Measurements from ENCODE around the gene ADAMTSL1. TPM values are rescaled to one million over a fixed set of nuclear protein-coding genes. Genes with fewer than 3 reads are reported as not detected.

Gene ADAMTSL1
- polyA plus RNA-seq, 1 donor from 2014 or later, result 1.1 TPM

DNA sequence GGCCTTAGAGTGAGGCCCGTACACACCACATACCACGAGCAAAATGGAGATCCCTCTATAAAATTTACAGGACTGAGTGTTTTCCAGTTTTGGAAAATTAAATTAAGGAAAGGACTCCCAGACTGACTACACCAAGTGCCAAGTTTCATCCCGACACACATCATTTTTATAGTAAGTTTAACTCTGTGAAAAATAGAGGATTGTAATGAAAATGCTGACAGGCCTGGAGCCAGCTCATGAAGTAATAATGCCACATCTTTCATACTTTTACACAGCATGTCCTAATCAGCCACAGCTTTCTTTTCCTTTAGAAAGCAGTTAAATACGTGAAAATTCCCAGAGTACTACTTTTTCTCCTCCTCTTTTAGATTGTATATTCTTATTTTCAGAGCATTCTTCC, 389.8 kb downstream of the ADAMTSL1 start:
- H3K36me3 ChIP-seq (ENCODE audit: insufficient read depth, low read length), result no peaks in the 10 kb centered on the region
- H3F3A ChIP-seq (ENCODE audit: insufficient read depth, low read length, poor library complexity, severe bottlenecking), result no peaks in the 10 kb centered on the region
- no peaks in the 10 kb centered on the region for H3K79me2 ChIP-seq (replicated peaks; ENCODE audit: insufficient read depth, low read length)
- H2AFZ ChIP-seq (ENCODE audit: low read depth, low read length), result no peak overlapping the region
- no peak overlapping the region for H3K4me3 ChIP-seq (ENCODE audit: low read length)
- no peaks in the 10 kb centered on the region for H3K9me2 ChIP-seq (ENCODE audit: insufficient read depth, low read length)
- H4K20me1 ChIP-seq (ENCODE audit: insufficient read depth), result no peaks in the 10 kb centered on the region
- H3K4me2 ChIP-seq (ENCODE audit: low read length), result no peak overlapping the region
- H3K9ac ChIP-seq (ENCODE audit: low read length), result no peak overlapping the region
- no peaks in the 10 kb centered on the region for H3K9me3 ChIP-seq (ENCODE audit: low read length)
- no peaks in the 10 kb centered on the region for H3K27me3 ChIP-seq (ENCODE audit: insufficient read depth, low read depth, low read length)
- TF ChIP-seq EZH2 (IDR thresholded peaks at IDR 0.05; ENCODE audit: borderline replicate concordance, insufficient read depth, low read length, poor library complexity, severe bottlenecking) (no peak), EP300 (conservative IDR thresholded peaks at IDR 0.05; ENCODE audit: poor library complexity, severe bottlenecking) (no peak), POLR2AphosphoS5 (IDR thresholded peaks at IDR 0.05) (no peak), MXI1 (conservative IDR thresholded peaks at IDR 0.05; ENCODE audit: poor library complexity, severe bottlenecking) (no peak), RAD21 (conservative IDR thresholded peaks at IDR 0.05) (no peak), SMC3 (conservative IDR thresholded peaks at IDR 0.05; ENCODE audit: poor library complexity) (no peak), TAF1 (IDR thresholded peaks at IDR 0.05; ENCODE audit: low read depth) (no peak), REST (IDR thresholded peaks at IDR 0.05; ENCODE audit: borderline replicate concordance) (no peak)
- TF ChIP-seq, protein P1, sequence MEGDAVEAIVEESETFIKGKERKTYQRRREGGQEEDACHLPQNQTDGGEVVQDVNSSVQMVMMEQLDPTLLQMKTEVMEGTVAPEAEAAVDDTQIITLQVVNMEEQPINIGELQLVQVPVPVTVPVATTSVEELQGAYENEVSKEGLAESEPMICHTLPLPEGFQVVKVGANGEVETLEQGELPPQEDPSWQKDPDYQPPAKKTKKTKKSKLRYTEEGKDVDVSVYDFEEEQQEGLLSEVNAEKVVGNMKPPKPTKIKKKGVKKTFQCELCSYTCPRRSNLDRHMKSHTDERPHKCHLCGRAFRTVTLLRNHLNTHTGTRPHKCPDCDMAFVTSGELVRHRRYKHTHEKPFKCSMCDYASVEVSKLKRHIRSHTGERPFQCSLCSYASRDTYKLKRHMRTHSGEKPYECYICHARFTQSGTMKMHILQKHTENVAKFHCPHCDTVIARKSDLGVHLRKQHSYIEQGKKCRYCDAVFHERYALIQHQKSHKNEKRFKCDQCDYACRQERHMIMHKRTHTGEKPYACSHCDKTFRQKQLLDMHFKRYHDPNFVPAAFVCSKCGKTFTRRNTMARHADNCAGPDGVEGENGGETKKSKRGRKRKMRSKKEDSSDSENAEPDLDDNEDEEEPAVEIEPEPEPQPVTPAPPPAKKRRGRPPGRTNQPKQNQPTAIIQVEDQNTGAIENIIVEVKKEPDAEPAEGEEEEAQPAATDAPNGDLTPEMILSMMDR (IDR thresholded peaks at IDR 0.05; ENCODE audit: poor library complexity, severe bottlenecking), result no peak
- no peak overlapping the region for H3K27ac ChIP-seq (ENCODE audit: low read length)

- no peak overlapping the region for H3K27ac ChIP-seq (ENCODE audit: low read length)
- no peaks in the 10 kb centered on the region for H3K27me3 ChIP-seq (ENCODE audit: insufficient read depth, low read depth, low read length)
- H2AFZ ChIP-seq (ENCODE audit: low read depth, low read length), result no peak overlapping the region
- no peak for TF ChIP-seq EZH2 (IDR thresholded peaks at IDR 0.05; ENCODE audit: borderline replicate concordance, insufficient read depth, low read length, poor library complexity, severe bottlenecking)
- no peak for TF ChIP-seq MXI1 (conservative IDR thresholded peaks at IDR 0.05; ENCODE audit: poor library complexity, severe bottlenecking)
- TF ChIP-seq TAF1 (IDR thresholded peaks at IDR 0.05; ENCODE audit: low read depth), result no peak
- no peak for TF ChIP-seq POLR2AphosphoS5 (IDR thresholded peaks at IDR 0.05)
- TF ChIP-seq RAD21 (conservative IDR thresholded peaks at IDR 0.05), result no peak
- TF ChIP-seq EP300 (conservative IDR thresholded peaks at IDR 0.05; ENCODE audit: poor library complexity, severe bottlenecking), result no peak
- TF ChIP-seq REST (IDR thresholded peaks at IDR 0.05; ENCODE audit: borderline replicate concordance), result no peak
- no peak for TF ChIP-seq SMC3 (conservative IDR thresholded peaks at IDR 0.05; ENCODE audit: poor library complexity)
- TF ChIP-seq, protein P1 (IDR thresholded peaks at IDR 0.05; ENCODE audit: poor library complexity, severe bottlenecking), result no peak
- no peaks in the 10 kb centered on the region for H4K20me1 ChIP-seq (ENCODE audit: insufficient read depth)
- no peaks in the 10 kb centered on the region for H3K36me3 ChIP-seq (ENCODE audit: insufficient read depth, low read length)
- no peaks in the 10 kb centered on the region for H3K79me2 ChIP-seq (replicated peaks; ENCODE audit: insufficient read depth, low read length)
- H3F3A ChIP-seq (ENCODE audit: insufficient read depth, low read length, poor library complexity, severe bottlenecking), result no peaks in the 10 kb centered on the region
- H3K9ac ChIP-seq (ENCODE audit: low read length), result no peak overlapping the region
- H3K9me2 ChIP-seq (ENCODE audit: insufficient read depth, low read length), result no peaks in the 10 kb centered on the region
- H3K9me3 ChIP-seq (ENCODE audit: low read length), result no peaks in the 10 kb centered on the region
- no peak overlapping the region for H3K4me3 ChIP-seq (ENCODE audit: low read length)
- no peak overlapping the region for H3K4me2 ChIP-seq (ENCODE audit: low read length)
These were observed 390.6 kb downstream of the ADAMTSL1 start for GRCh38 chr9:18864516-18864915.

Measured in neural cell (in vitro differentiated cells).